Placental epithelial cell (primary cell): ENCODE measurements around the gene TPBG. TPM values are rescaled to one million over a fixed set of nuclear protein-coding genes. Genes with fewer than 3 reads are reported as not detected.

Experiments used
- total RNA-seq: library from RNA; depleted of rRNA; stranded (reverse); fragments of >200 nt; gene quantifications from 2 replicates; pipeline ENCODE4 v1.2.3, GENCODE V29; 2012

The TPBG gene, protein sequence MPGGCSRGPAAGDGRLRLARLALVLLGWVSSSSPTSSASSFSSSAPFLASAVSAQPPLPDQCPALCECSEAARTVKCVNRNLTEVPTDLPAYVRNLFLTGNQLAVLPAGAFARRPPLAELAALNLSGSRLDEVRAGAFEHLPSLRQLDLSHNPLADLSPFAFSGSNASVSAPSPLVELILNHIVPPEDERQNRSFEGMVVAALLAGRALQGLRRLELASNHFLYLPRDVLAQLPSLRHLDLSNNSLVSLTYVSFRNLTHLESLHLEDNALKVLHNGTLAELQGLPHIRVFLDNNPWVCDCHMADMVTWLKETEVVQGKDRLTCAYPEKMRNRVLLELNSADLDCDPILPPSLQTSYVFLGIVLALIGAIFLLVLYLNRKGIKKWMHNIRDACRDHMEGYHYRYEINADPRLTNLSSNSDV
- total RNA-seq: 34.2 and 55.4 TPM in 2 replicates

DNA sequence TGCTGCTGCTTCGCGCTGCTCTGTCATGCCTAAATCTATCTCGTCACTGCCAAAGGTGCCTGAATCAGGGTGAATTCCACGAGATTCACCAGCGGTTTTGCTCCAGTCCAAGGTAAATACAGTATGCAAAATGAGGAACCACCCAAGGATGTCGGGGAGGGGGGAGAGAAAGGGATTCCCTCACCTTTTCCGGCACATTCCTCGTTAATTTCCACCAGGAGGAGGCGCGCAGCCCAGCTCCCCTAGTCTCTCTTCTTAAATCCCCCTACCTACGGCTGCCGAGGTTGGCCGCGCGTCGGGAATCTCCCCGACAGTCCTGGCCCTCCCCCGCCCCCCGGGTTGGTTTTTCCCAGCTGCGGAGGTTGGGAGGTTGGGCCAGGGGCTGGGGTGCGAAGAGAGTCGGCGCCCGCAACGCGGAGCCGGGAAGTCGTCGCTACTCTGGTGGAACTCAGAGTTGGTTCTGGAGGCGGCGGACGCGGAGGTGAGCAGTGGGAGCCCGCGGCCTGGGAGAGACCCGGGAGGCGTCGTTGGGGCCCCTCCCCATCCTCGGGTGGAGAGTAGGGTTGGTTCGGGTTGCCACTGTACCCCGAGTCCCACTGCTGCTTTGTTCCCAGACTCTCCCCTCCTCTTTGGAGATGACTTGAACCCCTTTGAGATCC, at the start of gene TPBG:
Gene TPBG (plus strand): TSS at position 390 of the 659 bp plus-strand sequence. CDS start 1,145 bp downstream, outside the sequence.

Other genes starting within 250 kb of the TPBG start
- gene IBTK, start 116.1 kb upstream of the TPBG start, total RNA-seq: 34.9 and 47.3 TPM in 2 replicates